Sciatic nerve (tissue), 2 donors: Measurements from ENCODE around the gene C16orf86. TPM values are rescaled to one million over a fixed set of nuclear protein-coding genes. Genes with fewer than 3 reads are reported as not detected.

Experiments used
- ATAC-seq: fragments of 200-7000 bp; cut with Tn5 transposase; one replicate; pipeline ENCODE4 v1.9.1; 2020; ENCODE audit warnings: mild to moderate bottlenecking, moderate library complexity
- DNase-seq: peaks from one replicate; pipeline ENCODE4 v3.0.0-alpha.2; 2020; ENCODE audit warnings: low spot score
- intact Hi-C: fragments of 100-400 bp; cut with DNase I; formaldehyde crosslinking; loops from one replicate; pipeline ENCODE4 v1.14.2; 2022
- total RNA-seq: library from RNA; stranded (reverse); fragmentation: NEBNext Ultra II Directional; extraction: Animal tissue kit (Norgen Biotek cat#: 25700); gene quantifications from one replicate; pipeline ENCODE4 v1.2.1, GENCODE V29; 2021
- donor health status: DM: no; HTN: no; CAD: no.
- donor health status: DM: no; HTN: no; CAD: no.

C16orf86 gene
- total RNA-seq, 1 donor from 2014 or later = 8.6 TPM

- DNase-seq (no peak), ATAC-seq (no peak)
- intact Hi-C loops = no loop called here
These were observed 42.4 kb downstream of the C16orf86 start for GRCh38 chr16:67709050-67709449.

GRCh38 chr16:67710607-67711006 lies 44.0 kb downstream of the C16orf86 start:
- intact Hi-C loops = no loop called here
- ATAC-seq (no peak), DNase-seq (no peak)

DNA sequence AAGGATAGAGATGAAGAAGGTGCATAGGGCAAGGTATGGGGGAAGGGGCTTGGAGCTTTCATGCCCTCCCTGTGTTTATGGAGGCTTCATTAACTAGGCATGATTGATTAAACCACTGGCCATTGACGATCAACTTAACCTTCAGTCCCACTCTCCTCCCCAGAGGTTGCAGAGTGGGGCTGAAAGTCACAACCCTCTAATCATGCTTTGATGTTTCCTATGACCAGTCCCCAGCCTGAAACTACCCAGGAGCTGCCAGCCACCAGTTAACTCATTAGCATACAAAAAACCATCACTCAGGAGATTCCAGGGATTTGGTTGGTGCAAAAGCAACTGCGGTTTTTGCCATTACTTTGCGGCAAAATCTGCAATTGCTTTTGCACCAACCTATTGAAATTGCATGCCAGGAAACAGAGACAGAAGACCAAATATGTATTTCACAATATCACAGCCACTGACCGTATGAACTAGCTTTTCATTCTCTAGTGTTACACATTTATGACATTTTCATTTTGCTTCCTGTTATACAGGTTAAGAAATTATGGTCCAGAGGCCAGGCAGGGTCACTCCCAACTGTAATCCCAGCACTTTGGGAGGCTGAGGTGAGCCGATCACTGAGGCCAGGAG lies 47.1 kb downstream of the C16orf86 start:
- ATAC-seq (no peak), DNase-seq (no peak)
- intact Hi-C loops = no loop called here

DNA sequence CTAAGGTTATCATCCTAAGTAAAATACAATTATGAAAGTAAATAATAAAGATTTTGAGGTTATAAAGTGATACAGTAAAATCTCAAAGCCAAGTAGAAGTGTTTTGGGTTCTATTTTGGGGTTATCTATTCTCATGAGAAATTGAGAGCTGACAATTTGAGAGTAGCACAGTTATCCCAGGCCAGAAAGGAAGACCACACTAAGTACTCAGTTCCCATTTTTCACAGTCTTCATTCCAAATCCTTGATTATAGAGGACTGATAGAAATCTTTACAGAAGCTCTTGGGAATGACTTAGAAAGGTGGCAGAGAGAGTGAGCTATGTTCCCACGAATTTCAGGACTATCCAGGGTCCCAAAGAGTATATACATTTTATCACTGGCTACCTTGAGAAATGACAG lies 47.9 kb downstream of the C16orf86 start:
- DNase-seq (no peak), ATAC-seq (no peak)
- intact Hi-C loops = no loop called here

DNA sequence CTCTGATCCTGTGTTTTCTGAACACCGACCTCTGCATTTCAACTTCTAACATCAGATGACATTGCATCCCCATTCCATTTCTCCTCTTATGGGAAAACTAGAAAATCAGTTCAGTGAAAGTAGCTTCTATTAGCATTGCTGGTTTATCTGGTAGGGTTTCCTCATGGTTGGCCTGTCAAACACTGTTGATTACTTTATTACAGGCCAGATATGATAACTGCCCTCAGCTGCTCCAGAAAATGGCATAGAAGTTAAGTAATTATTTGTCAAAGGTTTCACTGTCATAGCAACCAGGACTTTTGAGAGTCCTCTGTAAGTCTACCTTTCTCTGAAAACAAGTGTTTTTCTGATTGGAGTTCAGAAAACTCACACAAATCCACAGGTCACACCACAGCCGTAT lies 49.5 kb downstream of the C16orf86 start:
- intact Hi-C loops = no loop called here
- DNase-seq = no peak

More for the DNA sequence above, 49.5 kb downstream of the C16orf86 start:
- ATAC-seq = no peak

Other genes with a start within 250 kb of the C16orf86 start
- 0.53 TPM for gene HSD11B2, start 235.7 kb upstream of the C16orf86 start, total RNA-seq
- 46.4 TPM for gene ATP6V0D1, start 185.7 kb upstream of the C16orf86 start, total RNA-seq
- not detected for gene AGRP, start 183.3 kb upstream of the C16orf86 start, total RNA-seq
- 116 TPM for gene RIPOR1, start 138.0 kb upstream of the C16orf86 start, total RNA-seq
- 44.0 TPM for gene CTCF, start 104.3 kb upstream of the C16orf86 start, total RNA-seq
- 2.8 TPM for gene CARMIL2, start 21.7 kb upstream of the C16orf86 start, total RNA-seq
- gene ACD, start 6.6 kb upstream of the C16orf86 start, total RNA-seq = 21.2 TPM
- 5.6 TPM for gene PARD6A, start 5.9 kb upstream of the C16orf86 start, total RNA-seq
- gene ENKD1, start 64 bp upstream of the C16orf86 start, total RNA-seq = 19.7 TPM
- gene GFOD2, start 52.5 kb downstream of the C16orf86 start, total RNA-seq = 16.8 TPM
- gene RANBP10, start 139.7 kb downstream of the C16orf86 start, total RNA-seq = 21.7 TPM
- gene TSNAXIP1, start 140.1 kb downstream of the C16orf86 start, total RNA-seq = 1.5 TPM
- 22.7 TPM for gene THAP11, start 175.5 kb downstream of the C16orf86 start, total RNA-seq
- 59.2 TPM for gene NUTF2, start 180.1 kb downstream of the C16orf86 start, total RNA-seq
- 45.1 TPM for gene CENPT, start 180.9 kb downstream of the C16orf86 start, total RNA-seq
- gene EDC4, start 206.2 kb downstream of the C16orf86 start, total RNA-seq = 40.2 TPM
- gene NRN1L, start 218.1 kb downstream of the C16orf86 start, total RNA-seq = 1.6 TPM
- 27.4 TPM for gene PSKH1, start 226.4 kb downstream of the C16orf86 start, total RNA-seq